Measurements from ENCODE around the gene DIDO1.

The DIDO1 gene

DNA sequence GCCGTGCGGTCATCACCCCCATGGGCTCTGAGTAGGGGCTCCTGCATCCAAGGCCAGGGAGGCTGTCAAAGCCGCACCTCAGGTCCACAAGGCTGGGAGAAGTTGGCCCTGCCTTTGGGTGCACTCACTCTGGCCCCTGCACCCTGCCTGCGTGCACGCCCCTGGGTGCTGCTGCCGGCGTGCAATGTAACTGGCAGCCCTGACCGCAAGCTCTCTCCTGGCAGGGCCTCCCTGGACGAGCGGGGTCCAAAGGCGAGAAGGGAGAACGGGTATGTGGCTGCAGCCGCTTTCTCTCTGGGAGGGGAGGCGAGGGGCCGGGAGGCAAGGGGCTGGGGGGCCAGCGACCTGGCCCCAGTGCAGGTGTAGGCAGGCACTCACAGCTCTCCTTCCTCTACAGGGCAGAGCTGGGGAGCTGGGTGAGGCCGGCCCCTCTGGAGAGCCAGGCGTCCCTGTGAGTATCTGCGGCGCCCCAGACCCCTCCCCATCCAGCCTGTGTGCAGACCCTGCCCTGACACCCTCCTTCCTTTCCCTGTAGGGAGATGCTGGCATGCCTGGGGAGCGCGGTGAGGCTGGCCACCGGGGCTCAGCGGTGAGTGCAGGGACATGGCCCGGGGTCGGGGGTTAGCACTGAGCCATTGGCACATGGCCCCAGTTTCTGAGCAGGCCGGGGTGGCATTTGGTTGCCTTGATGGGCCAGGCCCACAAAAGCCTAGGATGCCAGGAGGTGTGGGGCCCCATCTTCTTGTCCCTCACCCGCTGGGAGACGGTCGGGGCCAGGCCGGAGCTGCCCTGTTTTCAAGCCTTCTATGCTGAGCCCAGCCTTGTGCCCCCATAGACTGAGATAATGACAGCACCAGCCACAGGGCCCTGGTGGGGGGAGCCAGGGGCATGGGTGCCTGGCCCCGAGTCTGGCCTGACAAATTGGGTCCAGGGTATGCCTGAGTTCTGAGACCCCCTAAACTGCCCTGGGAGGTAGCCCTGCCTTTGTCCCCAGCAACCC is 96.8 kb downstream of the DIDO1 start:
- no peak for DNase-seq

DNA sequence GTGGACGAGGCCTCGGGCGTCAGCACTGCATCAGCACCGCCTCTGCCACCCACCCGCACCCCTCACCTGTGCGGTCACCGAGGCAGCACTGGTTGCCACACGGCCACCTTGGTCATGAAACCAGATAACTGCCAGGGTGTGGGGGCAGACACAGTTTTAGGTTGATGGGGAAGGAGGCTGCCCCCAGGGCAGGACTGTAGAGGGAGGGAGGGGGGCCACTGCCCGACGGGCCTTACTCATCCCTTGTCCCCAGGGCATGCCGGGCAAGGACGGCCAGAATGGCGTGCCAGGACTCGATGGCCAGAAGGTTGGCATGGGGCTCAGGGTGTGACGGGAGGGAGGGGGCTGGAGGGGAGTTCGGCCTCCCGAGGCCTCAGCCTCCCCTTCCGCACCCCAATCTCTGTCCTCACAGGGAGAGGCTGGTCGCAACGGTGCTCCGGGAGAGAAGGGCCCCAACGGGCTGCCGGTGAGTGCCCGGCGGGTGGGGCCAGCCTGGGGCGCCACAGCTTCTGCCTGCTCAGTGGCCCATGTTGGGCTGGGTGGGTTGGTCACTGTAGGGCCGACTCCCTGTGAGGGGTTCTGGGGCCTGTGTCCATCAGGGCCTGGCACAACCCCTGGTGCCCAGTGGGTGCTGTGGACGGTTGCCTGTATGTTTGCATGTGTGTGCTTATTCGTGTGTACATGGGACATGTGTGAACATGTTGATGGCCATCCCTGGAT is 97.6 kb downstream of the DIDO1 start:
- DNase-seq: no peak

DNA sequence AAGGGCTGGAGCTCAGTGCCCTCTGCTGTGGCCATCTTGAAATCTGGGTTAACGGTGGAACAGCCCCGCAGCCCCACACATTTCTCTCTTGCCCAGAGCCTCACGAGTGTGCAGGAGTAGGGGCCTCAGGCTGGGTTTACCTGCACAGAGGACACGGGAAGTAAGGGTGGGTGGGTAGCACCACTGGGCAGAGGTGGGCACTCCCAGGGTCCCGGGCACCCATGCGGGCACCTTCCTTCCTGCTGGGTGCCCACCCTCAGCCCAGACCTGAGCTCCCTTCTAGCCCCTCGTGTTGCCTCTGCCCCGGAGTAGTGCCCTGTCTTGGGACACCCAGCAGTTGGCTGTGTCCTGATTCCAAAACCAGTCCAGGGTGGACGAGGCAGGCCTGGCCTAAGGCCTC is 98.3 kb downstream of the DIDO1 start:
- DNase-seq: no peak

Data from CD4-positive, alpha-beta T cell treated with Interleukin-6 for 4 hours (primary cell).